GM12878 (cell line): ENCODE results near the gene PDRG1. TPM values are rescaled to one million over a fixed set of nuclear protein-coding genes. Genes with fewer than 3 reads are reported as not detected.

Source experiments
- BCL11A ChIP-seq: IDR thresholded peaks from 2 replicates; pipeline ENCODE4 v1.6.1; 2011; ENCODE audit warnings: low read depth, low read length
- CBFB ChIP-seq: IDR thresholded peaks from 2 replicates; pipeline ENCODE4 v1.6.1; 2016; ENCODE audit warnings: antibody characterized with exemption, low read depth
- CHD2 ChIP-seq: IDR thresholded peaks from 2 replicates; pipeline ENCODE4 v1.6.1; 2011; ENCODE audit warnings: low read depth, low read length, improper control_type of control experiment, borderline replicate concordance
- CREM ChIP-seq: IDR thresholded peaks from 2 replicates; pipeline ENCODE4 v1.6.1; 2014; ENCODE audit warnings: antibody characterized with exemption, low read depth
- EGR1 ChIP-seq, 2 experiments: IDR thresholded peaks; 1 replicate in 1 of 2; 2 replicates in 1 of 2; pipeline ENCODE4 v1.6.1; 2011 to 2012; ENCODE audit warnings: low read depth in 2 of 2, low read length in 2 of 2, borderline replicate concordance in 1 of 2, mild to moderate bottlenecking in 1 of 2, moderate library complexity in 1 of 2
- EP300 ChIP-seq, 2 experiments: fragments of 150-350 bp in 1 of 2; IDR thresholded peaks; 2 replicates each; pipeline ENCODE4 v1.6.1; 2011 to 2012; ENCODE audit warnings: low read depth in 2 of 2, low read length in 2 of 2, borderline replicate concordance in 1 of 2, improper control_type of control experiment in 1 of 2, inconsistent platforms in 1 of 2; ENCODE audit not compliant: control insufficient read depth in 1 of 2
- ETV6 ChIP-seq, 2 experiments: fragments of 450-650 bp in 1 of 2; IDR thresholded peaks in 1 of 2; conservative IDR thresholded peaks in 1 of 2; 2 replicates each; pipeline ENCODE4 v1.6.1; 2014; ENCODE audit warnings: antibody characterized with exemption in 1 of 2, borderline replicate concordance in 1 of 2, low read depth in 1 of 2, mild to moderate bottlenecking in 1 of 2, moderate library complexity in 1 of 2
- GABPA ChIP-seq: IDR thresholded peaks from 2 replicates; pipeline ENCODE4 v1.6.1; 2014; ENCODE audit warnings: antibody characterized with exemption, low read depth, mild to moderate bottlenecking, inconsistent platforms
- HDAC6 ChIP-seq: fragments of 200-600 bp; sonication (generic); IDR thresholded peaks from one replicate; pipeline ENCODE4 v1.8.0; 2017; ENCODE audit warnings: antibody characterized with exemption; ENCODE audit not compliant: unreplicated experiment
- JUND ChIP-seq: IDR thresholded peaks from 2 replicates; pipeline ENCODE4 v1.6.1; 2012; ENCODE audit warnings: low read depth, mild to moderate bottlenecking, low read length, improper control_type of control experiment, moderate library complexity
- MEF2A ChIP-seq: IDR thresholded peaks from 2 replicates; pipeline ENCODE4 v1.6.1; 2011; ENCODE audit warnings: low read depth, mild to moderate bottlenecking, low read length, moderate library complexity; ENCODE audit not compliant: insufficient read depth
- MYB ChIP-seq: fragments of 150-350 bp; IDR thresholded peaks from 2 replicates; pipeline ENCODE4 v1.6.1; 2014; ENCODE audit warnings: mild to moderate bottlenecking, low read depth, low read length, borderline replicate concordance
- NBN ChIP-seq: fragments of 450-650 bp; IDR thresholded peaks from 2 replicates; pipeline ENCODE4 v1.6.1; 2016
- PAX8 ChIP-seq: fragments of 450-650 bp; IDR thresholded peaks from 2 replicates; pipeline ENCODE4 v1.6.1; 2017; ENCODE audit warnings: mild to moderate bottlenecking, moderate library complexity
- PML ChIP-seq: IDR thresholded peaks from 2 replicates; pipeline ENCODE4 v1.6.1; 2012; ENCODE audit warnings: low read length, inconsistent platforms
- RBBP5 ChIP-seq: fragments of 200-600 bp; sonication (generic); conservative IDR thresholded peaks from 2 replicates; pipeline ENCODE4 v1.6.1; 2016
- RFX5 ChIP-seq: IDR thresholded peaks from 2 replicates; pipeline ENCODE4 v1.6.1; 2011; ENCODE audit warnings: low read depth, low read length, improper control_type of control experiment
- SIN3A ChIP-seq: IDR thresholded peaks from 2 replicates; pipeline ENCODE4 v1.6.1; 2012; ENCODE audit warnings: low read depth, low read length, improper control_type of control experiment
- SIX5 ChIP-seq: IDR thresholded peaks from 2 replicates; pipeline ENCODE4 v1.6.1; 2011; ENCODE audit warnings: mild to moderate bottlenecking, low read depth, low read length, moderate library complexity; ENCODE audit not compliant: severe bottlenecking
- SMC3 ChIP-seq: IDR thresholded peaks from 2 replicates; pipeline ENCODE4 v1.6.1; 2011; ENCODE audit warnings: low read length, improper control_type of control experiment, borderline replicate concordance
- STAT3 ChIP-seq: IDR thresholded peaks from 2 replicates; pipeline ENCODE4 v1.6.1; 2011; ENCODE audit warnings: low read depth, low read length, improper control_type of control experiment
- YBX1 ChIP-seq: fragments of 450-650 bp; IDR thresholded peaks from 2 replicates; pipeline ENCODE4 v1.6.1; 2016; ENCODE audit warnings: antibody characterized with exemption
- polyA plus RNA-seq, 11 experiments: library from polyadenylated mRNA; depleted of rRNA in 4 of 11; unstranded in 6 of 11; stranded (reverse) in 5 of 11; fragments of >200 nt; fragmentation: Nextera tagmentation in 4 of 11; fragmentation: Illumina TruSeq in 1 of 11; extraction: Ambion mirVana in 4 of 11; extraction: Trizol in 1 of 11; gene quantifications; 1 replicate in 1 of 11; 2 replicates in 10 of 11; pipeline versions ENCODE4 v1.2.1 to v1.2.3, GENCODE V29; 2011 to 2016; ENCODE audit warnings: inconsistent platforms in 2 of 11, missing spikeins in 2 of 11, low read depth in 1 of 11
- total RNA-seq, 4 experiments: library from RNA; depleted of rRNA in 3 of 4; stranded (reverse); fragments of >200 nt in 3 of 4; fragmentation: Illumina TruSeq in 1 of 4; extraction: Trizol in 1 of 4; gene quantifications; 2 replicates each; pipeline versions ENCODE4 v1.2.1 to v1.2.3, GENCODE V29; 2013 to 2021
- TF ChIP-seq, protein P1 (sequence below): fragments of 450-650 bp; formaldehyde crosslinking; IDR thresholded peaks from 2 replicates; pipeline ENCODE4 v1.4.0; 2020; ENCODE audit warnings: mild to moderate bottlenecking, moderate library complexity
- TF ChIP-seq, protein P2 (sequence below): fragments of 450-650 bp; IDR thresholded peaks from 2 replicates; pipeline ENCODE4 v1.6.1; 2017; ENCODE audit warnings: borderline replicate concordance
- TF ChIP-seq, protein P3 (sequence below): fragments of 450-650 bp; IDR thresholded peaks from 2 replicates; pipeline ENCODE4 v1.6.1; 2016; ENCODE audit warnings: mild to moderate bottlenecking

The PDRG1 gene
- total and polyA plus RNA-seq, 10 of the 15 experiments (the other 5 are each of a cell fraction or from before 2014, with no cell fraction given): 11.1 to 55.8 (median 23.3) TPM

DNA sequence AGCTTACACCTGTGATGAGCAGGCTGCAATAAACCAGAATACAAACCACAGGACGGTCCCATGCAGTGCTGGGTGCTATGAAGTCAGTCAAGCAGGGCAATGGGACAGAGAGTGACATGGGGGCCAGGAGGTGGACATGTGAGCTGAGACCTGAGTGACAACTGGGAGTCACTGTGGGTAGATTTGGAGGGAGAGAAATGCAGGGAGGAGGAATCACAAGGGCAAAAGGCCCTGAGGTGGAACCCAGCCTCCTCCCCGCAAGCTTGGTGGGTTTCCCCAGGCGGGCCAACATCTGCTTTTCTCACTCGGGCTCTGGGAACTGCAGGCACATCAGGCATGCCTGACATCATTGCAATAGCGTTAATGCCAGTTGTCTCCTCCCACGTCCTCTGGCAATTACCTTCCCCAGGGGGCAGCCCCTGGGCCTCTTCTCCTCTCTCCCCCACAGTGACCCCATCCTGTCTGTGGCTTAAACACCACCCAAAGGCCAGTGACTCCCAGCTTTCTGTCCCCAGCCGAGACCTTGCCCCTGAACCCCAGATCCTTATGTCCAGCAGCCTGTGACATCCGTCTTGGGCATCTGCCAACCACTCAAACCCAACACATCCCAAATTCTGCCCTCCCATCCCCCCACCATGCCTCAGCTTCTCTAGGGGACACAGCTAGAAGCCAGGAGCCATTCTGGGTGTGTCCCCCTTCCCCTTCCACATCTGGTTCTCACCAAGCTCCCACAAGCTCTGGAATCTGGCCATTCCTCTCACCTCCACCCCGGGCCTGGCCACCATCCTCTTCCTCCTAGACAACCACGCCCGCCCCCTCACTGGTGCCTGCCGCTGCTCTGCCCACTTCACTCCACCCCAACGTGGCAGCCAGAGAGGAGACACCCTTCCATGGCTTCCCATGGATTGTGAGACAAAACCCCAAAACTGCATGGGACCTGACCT lies 28.2 kb downstream of the PDRG1 start (continued):
- TF ChIP-seq RBBP5 (no peak), YBX1 (no peak), EGR1 (IDR thresholded peaks at IDR 0.05; ENCODE audit: borderline replicate concordance in 1 of 2, low read depth in 2 of 2, low read length in 2 of 2) (peak in 1 of 2 experiments; percentile 82; a peak in 2 of 3 replicates), PML (no peak), PAX8 (no peak), NBN (peak; percentile 72; the same call in 1 of the 2 replicates), BCL11A (peak; percentile 56; the same call in 1 of the 2 replicates), JUND (no peak), HDAC6 (no peak), CREM (peak; percentile 74), CBFB (no peak), STAT3 (no peak), RFX5 (peak; percentile 25; the same call in 1 of the 2 replicates), GABPA (no peak), EP300 (IDR thresholded peaks at IDR 0.05; ENCODE audit: borderline replicate concordance in 1 of 2, control insufficient read depth in 1 of 2, low read depth in 2 of 2, low read length in 2 of 2) (peak in 1 of 2 experiments; percentile 72; a peak in 2 of 4 replicates), ETV6 (conservative IDR thresholded peaks at IDR 0.05 in 1 of 2, IDR thresholded peaks at IDR 0.05 in 1 of 2; ENCODE audit: borderline replicate concordance in 1 of 2, low read depth in 1 of 2) (peak in 1 of 2 experiments; percentile 39; a peak in 1 of 4 replicates), SIN3A (no peak), SMC3 (no peak), CHD2 (0 out of 2 replicates have a peak, but pooled peaks have one; percentile 20), SIX5 (no peak), MYB (no peak), MEF2A (no peak)
- TF ChIP-seq, protein P1, sequence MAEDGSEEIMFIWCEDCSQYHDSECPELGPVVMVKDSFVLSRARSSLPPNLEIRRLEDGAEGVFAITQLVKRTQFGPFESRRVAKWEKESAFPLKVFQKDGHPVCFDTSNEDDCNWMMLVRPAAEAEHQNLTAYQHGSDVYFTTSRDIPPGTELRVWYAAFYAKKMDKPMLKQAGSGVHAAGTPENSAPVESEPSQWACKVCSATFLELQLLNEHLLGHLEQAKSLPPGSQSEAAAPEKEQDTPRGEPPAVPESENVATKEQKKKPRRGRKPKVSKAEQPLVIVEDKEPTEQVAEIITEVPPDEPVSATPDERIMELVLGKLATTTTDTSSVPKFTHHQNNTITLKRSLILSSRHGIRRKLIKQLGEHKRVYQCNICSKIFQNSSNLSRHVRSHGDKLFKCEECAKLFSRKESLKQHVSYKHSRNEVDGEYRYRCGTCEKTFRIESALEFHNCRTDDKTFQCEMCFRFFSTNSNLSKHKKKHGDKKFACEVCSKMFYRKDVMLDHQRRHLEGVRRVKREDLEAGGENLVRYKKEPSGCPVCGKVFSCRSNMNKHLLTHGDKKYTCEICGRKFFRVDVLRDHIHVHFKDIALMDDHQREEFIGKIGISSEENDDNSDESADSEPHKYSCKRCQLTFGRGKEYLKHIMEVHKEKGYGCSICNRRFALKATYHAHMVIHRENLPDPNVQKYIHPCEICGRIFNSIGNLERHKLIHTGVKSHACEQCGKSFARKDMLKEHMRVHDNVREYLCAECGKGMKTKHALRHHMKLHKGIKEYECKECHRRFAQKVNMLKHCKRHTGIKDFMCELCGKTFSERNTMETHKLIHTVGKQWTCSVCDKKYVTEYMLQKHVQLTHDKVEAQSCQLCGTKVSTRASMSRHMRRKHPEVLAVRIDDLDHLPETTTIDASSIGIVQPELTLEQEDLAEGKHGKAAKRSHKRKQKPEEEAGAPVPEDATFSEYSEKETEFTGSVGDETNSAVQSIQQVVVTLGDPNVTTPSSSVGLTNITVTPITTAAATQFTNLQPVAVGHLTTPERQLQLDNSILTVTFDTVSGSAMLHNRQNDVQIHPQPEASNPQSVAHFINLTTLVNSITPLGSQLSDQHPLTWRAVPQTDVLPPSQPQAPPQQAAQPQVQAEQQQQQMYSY (CRISPR knock-in tag): no peak
- TF ChIP-seq, protein P2, sequence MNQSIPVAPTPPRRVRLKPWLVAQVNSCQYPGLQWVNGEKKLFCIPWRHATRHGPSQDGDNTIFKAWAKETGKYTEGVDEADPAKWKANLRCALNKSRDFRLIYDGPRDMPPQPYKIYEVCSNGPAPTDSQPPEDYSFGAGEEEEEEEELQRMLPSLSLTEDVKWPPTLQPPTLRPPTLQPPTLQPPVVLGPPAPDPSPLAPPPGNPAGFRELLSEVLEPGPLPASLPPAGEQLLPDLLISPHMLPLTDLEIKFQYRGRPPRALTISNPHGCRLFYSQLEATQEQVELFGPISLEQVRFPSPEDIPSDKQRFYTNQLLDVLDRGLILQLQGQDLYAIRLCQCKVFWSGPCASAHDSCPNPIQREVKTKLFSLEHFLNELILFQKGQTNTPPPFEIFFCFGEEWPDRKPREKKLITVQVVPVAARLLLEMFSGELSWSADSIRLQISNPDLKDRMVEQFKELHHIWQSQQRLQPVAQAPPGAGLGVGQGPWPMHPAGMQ: peak; percentile 32; the same call in 1 of the 2 replicates
- TF ChIP-seq, protein P3, sequence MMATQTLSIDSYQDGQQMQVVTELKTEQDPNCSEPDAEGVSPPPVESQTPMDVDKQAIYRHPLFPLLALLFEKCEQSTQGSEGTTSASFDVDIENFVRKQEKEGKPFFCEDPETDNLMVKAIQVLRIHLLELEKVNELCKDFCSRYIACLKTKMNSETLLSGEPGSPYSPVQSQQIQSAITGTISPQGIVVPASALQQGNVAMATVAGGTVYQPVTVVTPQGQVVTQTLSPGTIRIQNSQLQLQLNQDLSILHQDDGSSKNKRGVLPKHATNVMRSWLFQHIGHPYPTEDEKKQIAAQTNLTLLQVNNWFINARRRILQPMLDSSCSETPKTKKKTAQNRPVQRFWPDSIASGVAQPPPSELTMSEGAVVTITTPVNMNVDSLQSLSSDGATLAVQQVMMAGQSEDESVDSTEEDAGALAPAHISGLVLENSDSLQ: peak; percentile 83
